Measurements from ENCODE around the gene PICK1. TPM values are rescaled to one million over a fixed set of nuclear protein-coding genes. Genes with fewer than 3 reads are reported as not detected.

The PICK1 gene
- total and polyA plus RNA-seq, 2 of the 13 experiments (the other 11 are each of a cell fraction or from before 2014, with no cell fraction given): 19.3 to 25.3 TPM

DNA sequence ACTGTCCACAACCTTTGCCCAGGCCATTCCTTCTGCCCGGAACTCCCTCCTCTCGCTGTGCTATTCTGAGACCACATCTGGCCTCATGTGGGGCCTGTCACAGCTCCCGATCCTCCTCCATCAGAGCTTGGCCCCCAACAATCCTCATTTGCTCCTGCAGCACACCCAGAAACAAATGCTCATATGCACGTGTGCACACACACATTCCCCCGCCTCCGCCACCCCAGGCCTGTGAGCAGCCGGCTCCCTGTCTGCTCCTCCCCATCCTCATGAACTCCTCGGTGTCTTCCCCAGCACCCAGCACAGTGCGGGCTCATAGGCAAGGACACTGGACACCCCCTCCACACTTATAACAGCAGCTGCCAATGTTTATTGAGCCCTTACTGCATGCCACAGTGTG is 29.7 kb upstream of the PICK1 start (continued):
- TF ChIP-seq, protein P1, sequence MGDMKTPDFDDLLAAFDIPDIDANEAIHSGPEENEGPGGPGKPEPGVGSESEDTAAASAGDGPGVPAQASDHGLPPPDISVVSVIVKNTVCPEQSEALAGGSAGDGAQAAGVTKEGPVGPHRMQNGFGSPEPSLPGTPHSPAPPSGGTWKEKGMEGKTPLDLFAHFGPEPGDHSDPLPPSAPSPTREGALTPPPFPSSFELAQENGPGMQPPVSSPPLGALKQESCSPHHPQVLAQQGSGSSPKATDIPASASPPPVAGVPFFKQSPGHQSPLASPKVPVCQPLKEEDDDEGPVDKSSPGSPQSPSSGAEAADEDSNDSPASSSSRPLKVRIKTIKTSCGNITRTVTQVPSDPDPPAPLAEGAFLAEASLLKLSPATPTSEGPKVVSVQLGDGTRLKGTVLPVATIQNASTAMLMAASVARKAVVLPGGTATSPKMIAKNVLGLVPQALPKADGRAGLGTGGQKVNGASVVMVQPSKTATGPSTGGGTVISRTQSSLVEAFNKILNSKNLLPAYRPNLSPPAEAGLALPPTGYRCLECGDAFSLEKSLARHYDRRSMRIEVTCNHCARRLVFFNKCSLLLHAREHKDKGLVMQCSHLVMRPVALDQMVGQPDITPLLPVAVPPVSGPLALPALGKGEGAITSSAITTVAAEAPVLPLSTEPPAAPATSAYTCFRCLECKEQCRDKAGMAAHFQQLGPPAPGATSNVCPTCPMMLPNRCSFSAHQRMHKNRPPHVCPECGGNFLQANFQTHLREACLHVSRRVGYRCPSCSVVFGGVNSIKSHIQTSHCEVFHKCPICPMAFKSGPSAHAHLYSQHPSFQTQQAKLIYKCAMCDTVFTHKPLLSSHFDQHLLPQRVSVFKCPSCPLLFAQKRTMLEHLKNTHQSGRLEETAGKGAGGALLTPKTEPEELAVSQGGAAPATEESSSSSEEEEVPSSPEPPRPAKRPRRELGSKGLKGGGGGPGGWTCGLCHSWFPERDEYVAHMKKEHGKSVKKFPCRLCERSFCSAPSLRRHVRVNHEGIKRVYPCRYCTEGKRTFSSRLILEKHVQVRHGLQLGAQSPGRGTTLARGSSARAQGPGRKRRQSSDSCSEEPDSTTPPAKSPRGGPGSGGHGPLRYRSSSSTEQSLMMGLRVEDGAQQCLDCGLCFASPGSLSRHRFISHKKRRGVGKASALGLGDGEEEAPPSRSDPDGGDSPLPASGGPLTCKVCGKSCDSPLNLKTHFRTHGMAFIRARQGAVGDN (CRISPR knock-in tag; IDR thresholded peaks at IDR 0.05): peak; percentile 57; the same call in 1 of the 2 replicates
- TF ChIP-seq ZNF329 (CRISPR knock-in tag; IDR thresholded peaks at IDR 0.05; ENCODE audit: low read depth) (no peak), HOXA3 (CRISPR knock-in tag; IDR thresholded peaks at IDR 0.05) (peak; percentile 16; the same call in 1 of the 2 replicates), HNRNPLL (IDR thresholded peaks at IDR 0.05; ENCODE audit: low read depth, low read length, poor library complexity, severe bottlenecking) (no peak), KLF9 (CRISPR knock-in tag; IDR thresholded peaks at IDR 0.05; ENCODE audit: low read depth) (no peak), ZMYM2 (CRISPR knock-in tag; IDR thresholded peaks at IDR 0.05) (no peak), ZKSCAN8 (CRISPR knock-in tag; IDR thresholded peaks at IDR 0.05; ENCODE audit: borderline replicate concordance) (no peak)
- TF ChIP-seq, protein P2, sequence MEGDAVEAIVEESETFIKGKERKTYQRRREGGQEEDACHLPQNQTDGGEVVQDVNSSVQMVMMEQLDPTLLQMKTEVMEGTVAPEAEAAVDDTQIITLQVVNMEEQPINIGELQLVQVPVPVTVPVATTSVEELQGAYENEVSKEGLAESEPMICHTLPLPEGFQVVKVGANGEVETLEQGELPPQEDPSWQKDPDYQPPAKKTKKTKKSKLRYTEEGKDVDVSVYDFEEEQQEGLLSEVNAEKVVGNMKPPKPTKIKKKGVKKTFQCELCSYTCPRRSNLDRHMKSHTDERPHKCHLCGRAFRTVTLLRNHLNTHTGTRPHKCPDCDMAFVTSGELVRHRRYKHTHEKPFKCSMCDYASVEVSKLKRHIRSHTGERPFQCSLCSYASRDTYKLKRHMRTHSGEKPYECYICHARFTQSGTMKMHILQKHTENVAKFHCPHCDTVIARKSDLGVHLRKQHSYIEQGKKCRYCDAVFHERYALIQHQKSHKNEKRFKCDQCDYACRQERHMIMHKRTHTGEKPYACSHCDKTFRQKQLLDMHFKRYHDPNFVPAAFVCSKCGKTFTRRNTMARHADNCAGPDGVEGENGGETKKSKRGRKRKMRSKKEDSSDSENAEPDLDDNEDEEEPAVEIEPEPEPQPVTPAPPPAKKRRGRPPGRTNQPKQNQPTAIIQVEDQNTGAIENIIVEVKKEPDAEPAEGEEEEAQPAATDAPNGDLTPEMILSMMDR (CRISPR knock-in tag; IDR thresholded peaks at IDR 0.05): 0 out of 2 replicates have a peak, but pooled peaks have one; percentile 40
- TF ChIP-seq, protein P3, sequence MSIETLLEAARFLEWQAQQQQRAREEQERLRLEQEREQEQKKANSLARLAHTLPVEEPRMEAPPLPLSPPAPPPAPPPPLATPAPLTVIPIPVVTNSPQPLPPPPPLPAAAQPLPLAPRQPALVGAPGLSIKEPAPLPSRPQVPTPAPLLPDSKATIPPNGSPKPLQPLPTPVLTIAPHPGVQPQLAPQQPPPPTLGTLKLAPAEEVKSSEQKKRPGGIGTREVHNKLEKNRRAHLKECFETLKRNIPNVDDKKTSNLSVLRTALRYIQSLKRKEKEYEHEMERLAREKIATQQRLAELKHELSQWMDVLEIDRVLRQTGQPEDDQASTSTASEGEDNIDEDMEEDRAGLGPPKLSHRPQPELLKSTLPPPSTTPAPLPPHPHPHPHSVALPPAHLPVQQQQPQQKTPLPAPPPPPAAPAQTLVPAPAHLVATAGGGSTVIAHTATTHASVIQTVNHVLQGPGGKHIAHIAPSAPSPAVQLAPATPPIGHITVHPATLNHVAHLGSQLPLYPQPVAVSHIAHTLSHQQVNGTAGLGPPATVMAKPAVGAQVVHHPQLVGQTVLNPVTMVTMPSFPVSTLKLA (IDR thresholded peaks at IDR 0.05): no peak
- TF ChIP-seq, protein P4, sequence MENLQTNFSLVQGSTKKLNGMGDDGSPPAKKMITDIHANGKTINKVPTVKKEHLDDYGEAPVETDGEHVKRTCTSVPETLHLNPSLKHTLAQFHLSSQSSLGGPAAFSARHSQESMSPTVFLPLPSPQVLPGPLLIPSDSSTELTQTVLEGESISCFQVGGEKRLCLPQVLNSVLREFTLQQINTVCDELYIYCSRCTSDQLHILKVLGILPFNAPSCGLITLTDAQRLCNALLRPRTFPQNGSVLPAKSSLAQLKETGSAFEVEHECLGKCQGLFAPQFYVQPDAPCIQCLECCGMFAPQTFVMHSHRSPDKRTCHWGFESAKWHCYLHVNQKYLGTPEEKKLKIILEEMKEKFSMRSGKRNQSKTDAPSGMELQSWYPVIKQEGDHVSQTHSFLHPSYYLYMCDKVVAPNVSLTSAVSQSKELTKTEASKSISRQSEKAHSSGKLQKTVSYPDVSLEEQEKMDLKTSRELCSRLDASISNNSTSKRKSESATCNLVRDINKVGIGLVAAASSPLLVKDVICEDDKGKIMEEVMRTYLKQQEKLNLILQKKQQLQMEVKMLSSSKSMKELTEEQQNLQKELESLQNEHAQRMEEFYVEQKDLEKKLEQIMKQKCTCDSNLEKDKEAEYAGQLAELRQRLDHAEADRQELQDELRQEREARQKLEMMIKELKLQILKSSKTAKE (CRISPR knock-in tag; IDR thresholded peaks at IDR 0.05; ENCODE audit: borderline replicate concordance): 0 out of 2 replicates have a peak, but pooled peaks have one; percentile 21

Data from HepG2 (cell line).